ENCODE results near the gene PRR13. TPM values are rescaled to one million over a fixed set of nuclear protein-coding genes. Genes with fewer than 3 reads are reported as not detected.

PRR13 gene
- total and polyA plus RNA-seq, 2 donors from 2014 or later: 226 to 889 TPM

GRCh38 chr12:53489242-53489864 lies 47.8 kb downstream of the PRR13 start:
- TF ChIP-seq CTCF (IDR thresholded peaks at IDR 0.05; ENCODE audit: borderline replicate concordance, extremely low read depth, insufficient read depth): no peak
- Histone ChIP-seq H3K36me3 (ENCODE audit: control insufficient read depth in 2 of 3, insufficient read depth in 3 of 3, low read length in 3 of 3) (peaks cover 6 to 15% (median 14%) of the 10 kb centered on the region in 3 donors), H3K4me1 (ENCODE audit: control insufficient read depth in 2 of 3, insufficient read depth in 2 of 3, low read depth in 1 of 3, low read length in 3 of 3) (peaks cover 3 to 14% (median 8%) of the 10 kb centered on the region in 3 donors), H3K9me3 (ENCODE audit: control insufficient read depth in 2 of 3, insufficient read depth in 1 of 3, low read length in 3 of 3) (no peaks in the 10 kb centered on the region), H3K27me3 (ENCODE audit: control insufficient read depth, insufficient read depth, low read length) (no peaks in the 10 kb centered on the region), H3K9ac (ENCODE audit: low read length in 3 of 3) (no peak overlapping the region), H3K4me3 (ENCODE audit: low read length in 3 of 3) (no peak overlapping the region), H3K27ac (ENCODE audit: low read depth in 2 of 2, low read length in 2 of 2) (peak overlapping the region in 1 of 2 donors; percentile 40)
- no peak for FAIRE-seq
- DNase-seq: peak in 4 of 5 donors; percentile 58 to 87 (median 71)
- intact Hi-C loops (cut with DNase I): no loop called here

- TF ChIP-seq CTCF (IDR thresholded peaks at IDR 0.05; ENCODE audit: borderline replicate concordance, extremely low read depth, insufficient read depth): no peak
- H3K9me3 ChIP-seq (ENCODE audit: control insufficient read depth in 2 of 3, insufficient read depth in 1 of 3, low read length in 3 of 3): no peaks in the 10 kb centered on the region
- DNase-seq: peak in 3 of 5 donors; percentile 58 to 72 (median 70)
- no peaks in the 10 kb centered on the region for H3K36me3 ChIP-seq (ENCODE audit: control insufficient read depth in 2 of 3, insufficient read depth in 3 of 3, low read length in 3 of 3)
- H3K9ac ChIP-seq (ENCODE audit: low read length in 3 of 3): peak overlapping the region in 1 of 3 donors; percentile 43
- FAIRE-seq: no peak
- H3K27me3 ChIP-seq (ENCODE audit: control insufficient read depth, insufficient read depth, low read length): no peaks in the 10 kb centered on the region
- peak overlapping the region; percentile 80 to 91 for H3K27ac ChIP-seq (ENCODE audit: low read depth in 2 of 2, low read length in 2 of 2)
- peak overlapping the region; percentile 49 to 76 (median 51) for H3K4me3 ChIP-seq (ENCODE audit: low read length in 3 of 3)
- intact Hi-C loops (cut with DNase I): no loop called here
- H3K4me1 ChIP-seq (ENCODE audit: control insufficient read depth in 2 of 3, insufficient read depth in 2 of 3, low read depth in 1 of 3, low read length in 3 of 3): peaks cover 3 to 29% (median 15%) of the 10 kb centered on the region in 3 donors
Observed at GRCh38 chr12:53492188-53492587, 50.7 kb downstream of the PRR13 start.

GRCh38 chr12:53492830-53493609 lies 51.5 kb downstream of the PRR13 start:
- Histone ChIP-seq H3K4me3 (ENCODE audit: low read length in 3 of 3) (peak overlapping the region; percentile 63 to 82 (median 76)), H3K9ac (ENCODE audit: low read length in 3 of 3) (peak overlapping the region; percentile 48 to 79 (median 53)), H3K27me3 (ENCODE audit: control insufficient read depth, insufficient read depth, low read length) (no peaks in the 10 kb centered on the region), H3K9me3 (ENCODE audit: control insufficient read depth in 2 of 3, insufficient read depth in 1 of 3, low read length in 3 of 3) (no peaks in the 10 kb centered on the region), H3K27ac (ENCODE audit: low read depth in 2 of 2, low read length in 2 of 2) (peak overlapping the region; percentile 80 to 92), H3K36me3 (ENCODE audit: control insufficient read depth in 2 of 3, insufficient read depth in 3 of 3, low read length in 3 of 3) (no peaks in the 10 kb centered on the region), H3K4me1 (ENCODE audit: control insufficient read depth in 2 of 3, insufficient read depth in 2 of 3, low read depth in 1 of 3, low read length in 3 of 3) (peaks cover 3 to 29% (median 15%) of the 10 kb centered on the region in 3 donors)
- intact Hi-C loops (cut with DNase I): no loop called here
- peak; percentile 98 to 99 (median 99) for DNase-seq
- TF ChIP-seq CTCF (IDR thresholded peaks at IDR 0.05; ENCODE audit: borderline replicate concordance, extremely low read depth, insufficient read depth): no peak
- FAIRE-seq: no peak

Measured in kidney (tissue), 14 donors.